K562 (cell line): ENCODE data around the gene C2CD2. TPM values are rescaled to one million over a fixed set of nuclear protein-coding genes. Genes with fewer than 3 reads are reported as not detected.
A peak's percentile ranks its signal among the peaks of the same experiment; 100 is the strongest.

Source experiments
- CEBPG ChIP-seq, 3 experiments: fragments of 200-800 bp in 1 of 3; sonication (Bioruptor generic) in 1 of 3; sonication (generic) in 1 of 3; formaldehyde crosslinking in 1 of 3; IDR thresholded peaks in 2 of 3; conservative IDR thresholded peaks in 1 of 3; 2 replicates each; pipeline versions ENCODE4 v1.6.1 to v1.8.0; 2016 to 2022; ENCODE audit warnings: missing compliant biosample characterization in 2 of 3, missing genetic modification characterization in 2 of 3, mild to moderate bottlenecking in 1 of 3, missing genetic modification reagents in 1 of 3
- CREB3L1 ChIP-seq: fragments of 450-650 bp; IDR thresholded peaks from 2 replicates; pipeline ENCODE4 v1.6.1; 2014; ENCODE audit warnings: low read depth, mild to moderate bottlenecking, moderate library complexity, borderline replicate concordance
- CXXC5 ChIP-seq: fragments of 250-450 bp; sonication (Bioruptor Pico); IDR thresholded peaks from 2 replicates; pipeline ENCODE4 v1.8.0; 2022; ENCODE audit warnings: inconsistent platforms, mild to moderate bottlenecking, moderate library complexity
- DPF2 ChIP-seq: fragments of 450-650 bp; IDR thresholded peaks from 2 replicates; pipeline ENCODE4 v1.6.1; 2016
- E4F1 ChIP-seq: fragments of 250-450 bp; sonication (Bioruptor Pico); IDR thresholded peaks from 2 replicates; pipeline ENCODE4 v1.5.0; 2021; ENCODE audit warnings: mild to moderate bottlenecking, borderline replicate concordance
- GTF2F1 ChIP-seq: IDR thresholded peaks from 2 replicates; pipeline ENCODE4 v1.6.1; 2011; ENCODE audit warnings: low read depth, low read length, improper control_type of control experiment
- ILK ChIP-seq: fragments of 450-650 bp; IDR thresholded peaks from 2 replicates; pipeline ENCODE4 v1.6.1; 2016; ENCODE audit warnings: missing genetic modification characterization, low read depth, mild to moderate bottlenecking, missing compliant biosample characterization, moderate library complexity, borderline replicate concordance
- MYC ChIP-seq, 2 experiments: fragments of 250-450 bp in 1 of 2; sonication (Bioruptor Pico) in 1 of 2; IDR thresholded peaks; 2 replicates each; pipeline versions ENCODE4 v1.5.1 to v1.6.1; 2012 to 2021; ENCODE audit warnings: low read depth in 2 of 2, borderline replicate concordance in 1 of 2, improper control_type of control experiment in 1 of 2, low read length in 1 of 2, mild to moderate bottlenecking in 1 of 2, moderate library complexity in 1 of 2
- NR2C2 ChIP-seq, 2 experiments: fragments of 200-800 bp in 1 of 2; sonication (Bioruptor generic) in 1 of 2; sonication (generic) in 1 of 2; formaldehyde crosslinking in 1 of 2; IDR thresholded peaks; 2 replicates each; pipeline versions ENCODE4 v1.6.1 to v1.8.0; 2016 to 2022; ENCODE audit warnings: mild to moderate bottlenecking in 1 of 2, missing compliant biosample characterization in 1 of 2, missing genetic modification characterization in 1 of 2, missing genetic modification reagents in 1 of 2
- POLR2AphosphoS2 ChIP-seq: IDR thresholded peaks from 2 replicates; pipeline ENCODE4 v1.6.1; 2012; ENCODE audit warnings: low read length, improper control_type of control experiment
- POLR2B ChIP-seq: fragments of 450-650 bp; IDR thresholded peaks from 2 replicates; pipeline ENCODE4 v1.6.1; 2018; ENCODE audit warnings: low read depth; ENCODE audit not compliant: partially characterized antibody
- SLC30A9 ChIP-seq: fragments of 250-450 bp; sonication (Bioruptor Pico); IDR thresholded peaks from 2 replicates; pipeline ENCODE4 v1.8.0; 2022; ENCODE audit warnings: mild to moderate bottlenecking, moderate library complexity
- VEZF1 ChIP-seq: fragments of 200-800 bp; sonication (Bioruptor generic); IDR thresholded peaks from 2 replicates; pipeline ENCODE4 v1.6.1; 2017; ENCODE audit warnings: missing genetic modification characterization, missing compliant biosample characterization
- ZBTB26 ChIP-seq: fragments of 450-650 bp; formaldehyde crosslinking; IDR thresholded peaks from 2 replicates; pipeline ENCODE4 v1.4.0; 2022; ENCODE audit warnings: missing genetic modification characterization
- polyA plus RNA-seq, 8 experiments: library from polyadenylated mRNA; depleted of rRNA in 4 of 8; stranded (reverse) in 5 of 8; unstranded in 3 of 8; fragments of >200 nt; fragmentation: Nextera tagmentation in 2 of 8; fragmentation: Illumina TruSeq in 1 of 8; extraction: Ambion mirVana in 2 of 8; extraction: Trizol in 1 of 8; gene quantifications; 2 replicates each; pipeline versions ENCODE4 v1.2.1 to v1.2.3, GENCODE V29; 2011 to 2014; ENCODE audit warnings: inconsistent platforms in 1 of 8, missing spikeins in 1 of 8
- total RNA-seq, 7 experiments: library from RNA; depleted of rRNA in 6 of 7; stranded (reverse); fragments of >200 nt in 6 of 7; fragmentation: Illumina TruSeq in 2 of 7; extraction: Trizol in 2 of 7; gene quantifications; 2 replicates each; pipeline versions ENCODE4 v1.2.1 to v1.2.3, GENCODE V29; 2011 to 2021; ENCODE audit warnings: low replicate concordance in 1 of 7
- TF ChIP-seq, protein P1 (sequence below): sonication (generic); formaldehyde crosslinking; IDR thresholded peaks from 2 replicates; pipeline ENCODE4 v1.8.1; 2022; ENCODE audit warnings: missing genetic modification reagents

C2CD2 gene
- total and polyA plus RNA-seq, 9 of the 15 experiments (the other 6 are each of a cell fraction or from before 2014, with no cell fraction given), result 1.3 to 21.6 (median 12.1) TPM

DNA sequence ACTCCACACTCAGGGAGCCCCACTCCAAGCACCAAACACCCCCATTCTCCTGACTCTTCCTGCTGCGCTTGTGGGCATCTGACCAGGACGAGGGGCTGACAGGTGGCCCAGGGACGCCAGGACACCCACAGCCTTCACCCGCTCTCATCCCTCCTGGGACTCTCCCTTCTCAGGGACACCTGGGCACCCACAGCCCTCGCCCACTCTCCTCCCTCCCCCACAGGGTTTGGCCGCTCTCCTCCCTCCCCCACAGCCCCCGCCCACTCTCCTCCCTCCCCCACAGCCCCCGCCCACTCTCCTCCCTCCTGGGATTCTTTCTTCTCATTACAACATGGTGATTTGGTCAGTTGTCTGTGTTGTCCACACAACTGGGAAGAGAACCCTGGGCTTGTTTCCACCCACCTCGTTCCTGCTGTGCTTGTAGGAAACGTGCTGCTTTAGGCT is 118.1 kb downstream of the C2CD2 start (continued):
- TF ChIP-seq GTF2F1 (no peak), CREB3L1 (no peak), POLR2AphosphoS2 (no peak), NR2C2 (CRISPR knock-in tag; IDR thresholded peaks at IDR 0.05) (no peak), NR2C2 (tag; IDR thresholded peaks at IDR 0.05) (no peak), POLR2B (peak; percentile 32), DPF2 (peak; percentile 34; the same call in 1 of the 2 replicates), SLC30A9 (CRISPR knock-in tag) (no peak), ZBTB26 (CRISPR knock-in tag) (no peak), CXXC5 (CRISPR knock-in tag) (no peak), MYC (IDR thresholded peaks at IDR 0.05; ENCODE audit: low read depth, low read length) (peak; percentile 47; the same call in 1 of the 2 replicates), MYC (CRISPR knock-in tag; IDR thresholded peaks at IDR 0.05; ENCODE audit: borderline replicate concordance, low read depth) (no peak), ILK (tag) (no peak), CEBPG (CRISPR knock-in tag; IDR thresholded peaks at IDR 0.05) (peak; percentile 59; the same call in 1 of the 2 replicates), CEBPG (tag; conservative IDR thresholded peaks at IDR 0.05 in 1 of 2, IDR thresholded peaks at IDR 0.05 in 1 of 2) (no peak), E4F1 (no peak), VEZF1 (CRISPR knock-in tag) (peak; percentile 71)
- TF ChIP-seq, protein P1, sequence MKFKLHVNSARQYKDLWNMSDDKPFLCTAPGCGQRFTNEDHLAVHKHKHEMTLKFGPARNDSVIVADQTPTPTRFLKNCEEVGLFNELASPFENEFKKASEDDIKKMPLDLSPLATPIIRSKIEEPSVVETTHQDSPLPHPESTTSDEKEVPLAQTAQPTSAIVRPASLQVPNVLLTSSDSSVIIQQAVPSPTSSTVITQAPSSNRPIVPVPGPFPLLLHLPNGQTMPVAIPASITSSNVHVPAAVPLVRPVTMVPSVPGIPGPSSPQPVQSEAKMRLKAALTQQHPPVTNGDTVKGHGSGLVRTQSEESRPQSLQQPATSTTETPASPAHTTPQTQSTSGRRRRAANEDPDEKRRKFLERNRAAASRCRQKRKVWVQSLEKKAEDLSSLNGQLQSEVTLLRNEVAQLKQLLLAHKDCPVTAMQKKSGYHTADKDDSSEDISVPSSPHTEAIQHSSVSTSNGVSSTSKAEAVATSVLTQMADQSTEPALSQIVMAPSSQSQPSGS (CRISPR knock-in tag), result no peak
- TF ChIP-seq, all 486 proteins: peak for 10
